Measurements from ENCODE around the gene GABBR2. TPM values are rescaled to one million over a fixed set of nuclear protein-coding genes. Genes with fewer than 3 reads are reported as not detected.

GABBR2 gene
- total and polyA plus RNA-seq, 12 donors: 0.17 to 9.0 (median 3.7) TPM

DNA sequence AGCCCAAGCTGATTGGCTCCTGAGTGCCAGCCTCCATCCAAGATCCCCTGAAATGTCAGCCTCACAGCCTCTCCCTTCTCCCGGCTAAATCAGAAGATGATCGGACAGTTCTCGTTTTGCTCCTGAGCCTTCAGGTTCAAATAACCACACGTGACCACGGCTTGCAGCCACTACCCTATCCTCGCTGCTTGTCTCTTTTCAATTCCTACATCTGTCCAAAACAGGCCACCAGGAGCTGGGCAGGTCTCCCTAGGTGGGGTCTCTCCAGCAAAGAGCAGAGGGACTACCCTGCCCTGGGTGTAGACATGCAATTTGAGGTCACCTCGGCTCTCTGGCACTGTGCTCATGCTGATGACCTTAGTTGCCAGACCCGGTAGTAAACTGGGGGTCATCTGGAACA is 229.3 kb downstream of the GABBR2 start:
- no peaks in the 10 kb centered on the region for H3K9me3 ChIP-seq (replicated peaks in 1 of 3)
- H3K27ac ChIP-seq: no peak overlapping the region
- H3K27me3 ChIP-seq: no peaks in the 10 kb centered on the region
- H3K4me1 ChIP-seq (replicated peaks in 1 of 2): no peaks in the 10 kb centered on the region
- no peaks in the 10 kb centered on the region for H3K36me3 ChIP-seq (replicated peaks in 1 of 2)
- intact Hi-C loops (cut with DNase I): no loop called here
- no peak for DNase-seq
- no peak overlapping the region for H3K4me3 ChIP-seq
- 79 to 84% (median 81%) methylated on average over 8 of the region's 8 CpGs for WGBS, 4 donors
- TF ChIP-seq, protein P1, sequence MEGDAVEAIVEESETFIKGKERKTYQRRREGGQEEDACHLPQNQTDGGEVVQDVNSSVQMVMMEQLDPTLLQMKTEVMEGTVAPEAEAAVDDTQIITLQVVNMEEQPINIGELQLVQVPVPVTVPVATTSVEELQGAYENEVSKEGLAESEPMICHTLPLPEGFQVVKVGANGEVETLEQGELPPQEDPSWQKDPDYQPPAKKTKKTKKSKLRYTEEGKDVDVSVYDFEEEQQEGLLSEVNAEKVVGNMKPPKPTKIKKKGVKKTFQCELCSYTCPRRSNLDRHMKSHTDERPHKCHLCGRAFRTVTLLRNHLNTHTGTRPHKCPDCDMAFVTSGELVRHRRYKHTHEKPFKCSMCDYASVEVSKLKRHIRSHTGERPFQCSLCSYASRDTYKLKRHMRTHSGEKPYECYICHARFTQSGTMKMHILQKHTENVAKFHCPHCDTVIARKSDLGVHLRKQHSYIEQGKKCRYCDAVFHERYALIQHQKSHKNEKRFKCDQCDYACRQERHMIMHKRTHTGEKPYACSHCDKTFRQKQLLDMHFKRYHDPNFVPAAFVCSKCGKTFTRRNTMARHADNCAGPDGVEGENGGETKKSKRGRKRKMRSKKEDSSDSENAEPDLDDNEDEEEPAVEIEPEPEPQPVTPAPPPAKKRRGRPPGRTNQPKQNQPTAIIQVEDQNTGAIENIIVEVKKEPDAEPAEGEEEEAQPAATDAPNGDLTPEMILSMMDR (IDR thresholded peaks at IDR 0.05): no peak
- TF ChIP-seq POLR2A (IDR thresholded peaks at IDR 0.05): no peak

DNA sequence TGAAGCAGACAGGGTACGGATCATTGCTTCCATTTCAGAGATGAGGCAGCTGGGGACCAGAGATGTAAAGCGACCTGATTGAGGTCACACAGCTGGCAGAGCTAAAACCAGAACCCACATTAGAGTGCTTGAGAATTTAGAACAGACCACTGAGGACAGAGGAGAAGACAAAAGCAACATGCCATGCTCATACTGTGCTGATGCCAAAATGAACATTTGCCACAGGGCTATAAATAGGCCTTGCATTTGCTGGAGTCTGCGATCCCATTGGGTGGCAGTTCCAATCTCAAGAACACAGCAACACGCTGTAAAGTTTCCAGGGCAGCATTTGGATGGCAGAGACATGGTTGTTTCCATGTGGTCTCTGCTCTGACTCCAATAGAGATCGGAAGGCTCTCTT is 230.9 kb downstream of the GABBR2 start:
- intact Hi-C loops (cut with DNase I): no loop called here
- no peak for DNase-seq
- WGBS, 4 donors: 81 to 90% (median 85%) methylated on average over 5 of the region's 5 CpGs
- Histone ChIP-seq H3K9me3 (replicated peaks in 1 of 3) (no peaks in the 10 kb centered on the region), H3K27ac (no peak overlapping the region), H3K27me3 (no peaks in the 10 kb centered on the region), H3K36me3 (replicated peaks in 1 of 2) (no peaks in the 10 kb centered on the region), H3K4me1 (replicated peaks in 1 of 2) (no peaks in the 10 kb centered on the region), H3K4me3 (no peak overlapping the region)
- TF ChIP-seq, protein P1 (IDR thresholded peaks at IDR 0.05): no peak
- TF ChIP-seq POLR2A (IDR thresholded peaks at IDR 0.05): no peak

DNA sequence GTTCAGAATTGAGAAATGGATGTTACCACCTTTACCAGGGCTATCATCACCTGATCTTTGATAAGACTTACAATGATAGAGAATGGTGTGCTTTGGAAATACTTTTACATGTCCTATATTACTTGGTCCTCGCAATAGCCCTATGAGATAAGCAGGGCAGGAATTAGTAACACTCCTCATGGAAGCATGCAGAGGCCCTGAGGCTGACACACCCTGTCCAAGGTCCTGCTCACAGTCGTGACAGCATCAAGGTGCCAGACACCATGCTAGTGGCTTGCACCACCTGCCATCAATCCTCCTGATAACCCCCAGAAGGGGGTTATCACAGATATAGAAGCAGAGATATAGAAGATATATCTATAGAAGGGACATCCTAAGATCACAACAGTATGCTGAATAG is 236.5 kb downstream of the GABBR2 start:
- Histone ChIP-seq H3K9me3 (replicated peaks in 1 of 3) (no peaks in the 10 kb centered on the region), H3K36me3 (replicated peaks in 1 of 2) (no peaks in the 10 kb centered on the region), H3K4me1 (replicated peaks in 1 of 2) (no peaks in the 10 kb centered on the region), H3K27ac (no peak overlapping the region), H3K27me3 (no peaks in the 10 kb centered on the region), H3K4me3 (no peak overlapping the region)
- TF ChIP-seq, protein P1 (IDR thresholded peaks at IDR 0.05): no peak
- TF ChIP-seq POLR2A (IDR thresholded peaks at IDR 0.05): no peak
- no peak for DNase-seq
- intact Hi-C loops (cut with DNase I): no loop called here
- WGBS, 4 donors: 46 to 57% (median 53%) methylated on average over 2 of the region's 2 CpGs

DNA sequence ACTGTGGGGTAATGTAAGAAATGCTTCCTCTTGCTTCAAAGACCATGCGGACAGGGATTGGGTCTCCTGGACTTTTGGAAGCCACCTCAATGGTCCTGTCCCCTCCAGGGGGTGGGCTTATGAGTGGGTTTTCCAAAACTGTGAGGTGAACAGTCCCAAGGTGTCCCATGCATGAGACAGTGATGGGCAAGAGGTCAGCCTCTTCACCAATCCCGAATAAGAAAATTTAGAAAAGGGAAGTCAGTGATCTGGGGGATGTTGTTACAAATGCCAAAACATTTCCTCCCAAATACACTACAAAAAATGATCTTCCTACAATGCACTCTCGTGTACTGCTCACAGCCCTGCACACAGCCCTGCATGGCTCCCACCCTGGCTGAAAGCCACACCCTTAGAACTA is 237.6 kb downstream of the GABBR2 start:
- Histone ChIP-seq H3K4me1 (replicated peaks in 1 of 2) (no peaks in the 10 kb centered on the region), H3K9me3 (replicated peaks in 1 of 3) (no peaks in the 10 kb centered on the region), H3K36me3 (replicated peaks in 1 of 2) (no peaks in the 10 kb centered on the region), H3K27me3 (no peaks in the 10 kb centered on the region), H3K27ac (no peak overlapping the region), H3K4me3 (no peak overlapping the region)
- no peak for TF ChIP-seq POLR2A (IDR thresholded peaks at IDR 0.05)
- TF ChIP-seq, protein P1 (IDR thresholded peaks at IDR 0.05): no peak
- intact Hi-C loops (cut with DNase I): no loop called here
- 54 to 76% (median 65%) methylated on average over 3 of the region's 3 CpGs for WGBS, 4 donors
- DNase-seq: no peak

All from adrenal gland (tissue), 12 donors.